Ovary (tissue), 9 donors: Measurements from ENCODE around the gene GNL3. TPM values are rescaled to one million over a fixed set of nuclear protein-coding genes. Genes with fewer than 3 reads are reported as not detected.

Experiments
- DNase-seq, 5 donors: peaks; one replicate each; pipeline ENCODE4 v3.0.0-alpha.2; 2019 to 2020
- H3K27ac ChIP-seq, 2 donors: fragments of 200-600 bp; one replicate each; pipeline versions ENCODE4 v1.5.1 to v1.8.0; 2019 to 2022
- H3K27me3 ChIP-seq: fragments of 200-600 bp; one replicate; pipeline ENCODE4 v1.8.0; 2022
- H3K36me3 ChIP-seq: fragments of 200-600 bp; sonication (generic); one replicate; pipeline ENCODE4 v1.5.1; 2019
- H3K4me1 ChIP-seq: one replicate; pipeline ENCODE4 v1.8.1; 2013; ENCODE audit warnings: mild to moderate bottlenecking, moderate library complexity; ENCODE audit not compliant: insufficient read depth
- H3K4me3 ChIP-seq: fragments of 200-600 bp; sonication (generic); one replicate; pipeline ENCODE4 v1.5.1; 2017
- H3K9me3 ChIP-seq, 2 donors: fragments of 200-600 bp in 1 of 2; sonication (generic) in 1 of 2; one replicate each; pipeline versions ENCODE4 v1.5.1 to v1.8.1; 2013 to 2019; ENCODE audit warnings: mild to moderate bottlenecking in 1 of 2, moderate library complexity in 1 of 2
- EP300 ChIP-seq: sonication (generic); formaldehyde crosslinking; IDR thresholded peaks from one replicate; pipeline ENCODE4 v1.6.1; 2017; ENCODE audit warnings: antibody characterized with exemption
- POLR2A ChIP-seq: fragments of 450-650 bp; IDR thresholded peaks from one replicate; pipeline ENCODE4 v1.6.1; 2017; ENCODE audit warnings: antibody characterized with exemption, mild to moderate bottlenecking, moderate library complexity
- WGBS, 3 donors: extraction: QIAGEN DNeasy Blood & Tissue Kit in 1 of 3; methylation state at CpG; one replicate each; pipeline versions ENCODE4 v1.1.5 to v1.1.7; 2013 to 2017; 5-methylcytosine and 5-hydroxymethylcytosine counted together
- intact Hi-C, 4 donors: fragments of 100-400 bp; cut with DNase I; formaldehyde crosslinking; loops; one replicate each; pipeline versions ENCODE4 v1.11.0 to v1.15.1; 2022 to 2023
- polyA plus RNA-seq, 2 donors: library from polyadenylated mRNA; stranded (reverse); fragments of 200-250 nt in 1 of 2; fragments of 350-450 nt in 1 of 2; fragmentation: Illumina TruSeq in 1 of 2; extraction: RNeasy Lipid Tissue Mini Kit (QIAGEN cat#74804) in 1 of 2; gene quantifications; one replicate each; pipeline ENCODE4 v1.2.3, GENCODE V29; 2013 to 2014
- total RNA-seq, 7 donors: library from RNA; depleted of rRNA in 2 of 7; stranded (reverse); fragments of >200 nt in 2 of 7; fragmentation: NEBNext Ultra II Directional in 3 of 7; extraction: Animal tissue kit (Norgen Biotek cat#: 25700) in 3 of 7; gene quantifications; one replicate each; pipeline versions ENCODE4 v1.1.0 to v1.2.4, GENCODE V29; 2016 to 2023
- TF ChIP-seq, protein P1 (sequence below), 3 donors: fragments of 450-650 bp in 2 of 3; fragments of 200-600 bp in 1 of 3; IDR thresholded peaks; one replicate each; pipeline versions ENCODE4 v1.5.1 to v1.8.0; 2016 to 2022; ENCODE audit warnings: antibody characterized with exemption in 3 of 3, mild to moderate bottlenecking in 1 of 3
- donor health status: DM: no; HTN: no; CAD: no; lungs with moderate emphysema.
- donor health status: DM: no; HTN: no; CAD: no.
- donor health status: Bipolar disorder and iron deficiency.
- donor health status: DM: yes; HTN: yes; CAD: no.
- donor health status: DM: no; HTN: no; CAD: no.
- donor health status: DM: yes; HTN: yes; CAD: no.

GNL3 gene
- total and polyA plus RNA-seq, 9 donors: 39.6 to 82.7 (median 59.3) TPM

DNA sequence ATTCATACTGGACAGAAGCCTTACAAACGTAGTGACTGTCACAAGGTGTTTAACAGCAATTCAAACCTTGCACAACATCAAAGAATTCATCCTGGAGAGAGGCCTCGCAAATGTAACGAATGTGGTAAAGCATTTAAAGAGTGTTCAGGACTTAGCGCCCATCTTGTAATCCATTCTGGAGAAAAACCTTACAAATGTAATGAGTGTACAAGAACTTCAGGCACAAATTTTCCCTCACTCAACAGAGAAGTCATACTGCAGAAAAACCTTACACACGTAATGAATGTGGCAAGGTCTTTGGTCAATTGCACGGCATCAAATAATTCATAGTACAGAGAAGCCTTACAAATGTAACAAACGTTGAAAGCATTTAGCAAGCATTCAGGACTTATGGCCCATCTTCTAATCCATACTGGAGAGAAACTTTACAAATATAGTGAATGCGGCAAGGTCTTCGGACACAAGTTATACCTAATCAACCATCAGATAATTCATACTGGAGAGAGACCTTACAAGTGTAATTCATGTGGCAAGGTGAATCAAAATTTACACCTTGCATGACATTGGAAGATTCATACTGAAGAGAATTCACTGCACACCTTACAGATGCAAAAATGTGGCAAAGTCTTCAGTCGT is 47.5 kb downstream of the GNL3 start:
- DNase-seq: no peak
- Histone ChIP-seq H3K27me3 (no peaks in the 10 kb centered on the region), H3K9me3 (no peaks in the 10 kb centered on the region), H3K4me1 (no peaks in the 10 kb centered on the region), H3K4me3 (no peak overlapping the region), H3K36me3 (no peaks in the 10 kb centered on the region), H3K27ac (no peak overlapping the region)
- WGBS, 3 donors: 85 to 96% (median 85%) methylated on average over 10 of the region's 10 CpGs
- intact Hi-C loops: no loop called here
- TF ChIP-seq EP300: no peak

DNA sequence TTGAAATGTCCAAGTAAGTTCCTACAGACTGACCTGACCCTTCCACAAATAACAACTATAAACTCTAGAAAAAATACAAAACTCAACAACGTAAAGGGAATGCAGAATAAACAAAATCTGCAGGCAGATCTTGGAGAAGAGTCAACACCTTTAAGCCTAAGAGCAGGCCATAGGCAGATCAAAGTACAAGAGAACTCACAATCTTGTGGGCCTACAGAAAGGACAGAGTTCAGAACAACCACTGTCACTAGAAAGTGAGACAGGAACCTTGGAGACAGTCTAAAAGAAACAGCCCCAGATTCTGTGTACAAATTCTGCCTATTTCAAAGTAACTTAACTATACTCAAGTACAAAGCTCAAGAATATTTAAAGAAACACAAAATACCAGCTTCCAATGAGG is 53.9 kb downstream of the GNL3 start:
- no peaks in the 10 kb centered on the region for H3K27me3 ChIP-seq
- TF ChIP-seq EP300 (no peak), POLR2A (no peak)
- TF ChIP-seq, protein P1, sequence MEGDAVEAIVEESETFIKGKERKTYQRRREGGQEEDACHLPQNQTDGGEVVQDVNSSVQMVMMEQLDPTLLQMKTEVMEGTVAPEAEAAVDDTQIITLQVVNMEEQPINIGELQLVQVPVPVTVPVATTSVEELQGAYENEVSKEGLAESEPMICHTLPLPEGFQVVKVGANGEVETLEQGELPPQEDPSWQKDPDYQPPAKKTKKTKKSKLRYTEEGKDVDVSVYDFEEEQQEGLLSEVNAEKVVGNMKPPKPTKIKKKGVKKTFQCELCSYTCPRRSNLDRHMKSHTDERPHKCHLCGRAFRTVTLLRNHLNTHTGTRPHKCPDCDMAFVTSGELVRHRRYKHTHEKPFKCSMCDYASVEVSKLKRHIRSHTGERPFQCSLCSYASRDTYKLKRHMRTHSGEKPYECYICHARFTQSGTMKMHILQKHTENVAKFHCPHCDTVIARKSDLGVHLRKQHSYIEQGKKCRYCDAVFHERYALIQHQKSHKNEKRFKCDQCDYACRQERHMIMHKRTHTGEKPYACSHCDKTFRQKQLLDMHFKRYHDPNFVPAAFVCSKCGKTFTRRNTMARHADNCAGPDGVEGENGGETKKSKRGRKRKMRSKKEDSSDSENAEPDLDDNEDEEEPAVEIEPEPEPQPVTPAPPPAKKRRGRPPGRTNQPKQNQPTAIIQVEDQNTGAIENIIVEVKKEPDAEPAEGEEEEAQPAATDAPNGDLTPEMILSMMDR (IDR thresholded peaks at IDR 0.05): no peak
- WGBS, 3 donors: 60 to 65% (median 65%) methylated on average over 1 of the region's 1 CpG
- no peak overlapping the region for H3K4me3 ChIP-seq
- H3K4me1 ChIP-seq: no peaks in the 10 kb centered on the region
- H3K27ac ChIP-seq: no peak overlapping the region
- no peaks in the 10 kb centered on the region for H3K36me3 ChIP-seq
- no peaks in the 10 kb centered on the region for H3K9me3 ChIP-seq
- intact Hi-C loops: loop anchor here in 1 of 4 donors (5.0 kb wide), 1 partner anchor 333 kb away; no protein-coding TSS in a partner anchor
- DNase-seq: no peak

DNA sequence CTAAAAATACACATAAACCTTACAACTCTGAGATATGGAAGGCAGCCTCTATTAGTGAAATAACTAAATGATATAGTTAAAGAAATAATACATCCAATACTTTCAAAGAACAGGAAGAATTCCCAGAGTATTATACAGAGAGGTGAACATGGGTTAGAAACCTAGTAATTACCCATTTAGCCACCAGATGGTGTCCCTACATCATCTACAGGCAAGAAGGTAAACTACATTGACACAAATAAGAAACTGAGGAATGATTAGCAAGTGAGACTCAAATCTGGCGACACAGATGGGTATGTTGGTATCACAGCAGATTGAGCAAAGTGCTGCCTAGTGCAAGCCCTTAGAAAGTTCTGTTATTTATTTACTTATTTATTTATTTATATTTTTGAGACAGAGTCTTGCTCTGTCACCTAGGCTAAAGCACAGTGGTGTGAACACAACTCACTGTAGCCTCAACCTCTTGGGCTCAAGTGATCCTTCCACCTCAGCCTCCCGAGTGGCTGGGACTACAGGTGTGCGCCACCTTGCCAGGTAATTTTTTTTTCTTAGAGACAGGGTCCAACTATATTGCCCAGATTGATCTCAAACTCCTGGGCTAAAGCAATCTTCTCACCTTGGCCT is 56.7 kb downstream of the GNL3 start:
- H3K4me1 ChIP-seq: no peaks in the 10 kb centered on the region
- H3K36me3 ChIP-seq: no peaks in the 10 kb centered on the region
- no peak for TF ChIP-seq EP300
- TF ChIP-seq, protein P1 (IDR thresholded peaks at IDR 0.05): peak in 1 of 3 donors; percentile 39
- H3K27me3 ChIP-seq: no peaks in the 10 kb centered on the region
- 76 to 85% (median 84%) methylated on average over 3 of the region's 3 CpGs for WGBS, 3 donors
- intact Hi-C loops: loop anchor here in 1 of 4 donors (5.0 kb wide), 1 partner anchor 330 kb away; no protein-coding TSS in a partner anchor
- H3K27ac ChIP-seq: no peak overlapping the region
- no peak for DNase-seq
- H3K4me3 ChIP-seq: no peak overlapping the region
- no peaks in the 10 kb centered on the region for H3K9me3 ChIP-seq

DNA sequence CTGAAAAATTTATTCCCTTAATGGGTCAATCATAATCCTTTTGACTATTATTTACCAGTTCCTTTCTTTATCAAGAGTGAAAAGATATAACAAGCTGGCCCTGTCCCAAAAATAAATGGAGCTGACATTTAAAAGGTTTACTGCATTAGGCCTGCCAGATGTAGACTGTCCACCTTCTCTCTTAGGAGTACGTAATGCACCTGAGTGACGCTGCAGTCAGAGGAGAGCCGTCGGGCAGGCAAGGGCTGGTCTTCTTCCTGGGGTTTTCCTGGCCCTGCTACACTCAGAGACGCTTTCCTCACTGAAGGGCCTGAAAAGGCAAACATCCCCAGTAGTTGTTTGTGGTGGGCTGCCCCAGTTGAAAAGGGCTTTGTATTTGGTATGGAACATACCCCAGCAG is 57.3 kb downstream of the GNL3 start:
- H3K4me1 ChIP-seq: no peaks in the 10 kb centered on the region
- 82 to 86% (median 82%) methylated on average over 5 of the region's 5 CpGs for WGBS, 3 donors
- H3K36me3 ChIP-seq: no peaks in the 10 kb centered on the region
- DNase-seq: no peak
- H3K9me3 ChIP-seq: no peaks in the 10 kb centered on the region
- no peaks in the 10 kb centered on the region for H3K27me3 ChIP-seq
- TF ChIP-seq POLR2A (no peak), EP300 (no peak)
- TF ChIP-seq, protein P1 (IDR thresholded peaks at IDR 0.05): no peak
- intact Hi-C loops: loop anchor here in 1 of 4 donors (5.0 kb wide), 1 partner anchor 329 kb away; no protein-coding TSS in a partner anchor
- H3K27ac ChIP-seq: no peak overlapping the region
- H3K4me3 ChIP-seq: no peak overlapping the region

DNA sequence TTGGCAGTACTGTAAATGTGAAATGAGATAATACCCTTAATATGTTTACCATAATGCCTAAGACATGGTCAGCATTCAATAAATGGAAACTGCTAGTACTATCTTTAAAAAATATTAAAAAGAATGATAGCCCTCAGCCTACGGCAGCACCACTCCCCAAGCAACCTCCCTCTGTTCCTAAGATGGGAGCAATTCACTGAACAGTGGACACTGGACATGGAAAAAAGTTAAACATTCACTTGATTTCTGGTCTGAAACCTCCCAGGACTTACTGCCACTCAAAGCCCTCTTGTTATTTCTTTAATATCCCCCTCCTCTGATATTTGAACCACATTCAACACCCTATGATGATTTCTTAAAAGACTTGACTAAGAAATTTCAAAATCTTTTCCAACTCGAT is 57.9 kb downstream of the GNL3 start:
- TF ChIP-seq, protein P1 (IDR thresholded peaks at IDR 0.05): no peak
- TF ChIP-seq EP300 (no peak), POLR2A (no peak)
- Histone ChIP-seq H3K27ac (no peak overlapping the region), H3K4me1 (no peaks in the 10 kb centered on the region), H3K27me3 (no peaks in the 10 kb centered on the region), H3K4me3 (no peak overlapping the region), H3K36me3 (no peaks in the 10 kb centered on the region), H3K9me3 (no peaks in the 10 kb centered on the region)
- DNase-seq: no peak
- intact Hi-C loops: loop anchor here in 1 of 4 donors (5.0 kb wide), 1 partner anchor 329 kb away; no protein-coding TSS in a partner anchor
- WGBS, 3 donors: 85 to 88% (median 86%) methylated on average over 2 of the region's 2 CpGs
